Skeletal muscle tissue (tissue), 4 donors: ENCODE measurements around the gene CHSY3. TPM values are rescaled to one million over a fixed set of nuclear protein-coding genes. Genes with fewer than 3 reads are reported as not detected.

ENCODE experiments used
- H3K27ac ChIP-seq: one replicate; pipeline ENCODE4 v1.7.0; 2013; ENCODE audit warnings: mild to moderate bottlenecking, low read depth, low read length, inconsistent platforms
- H3K27me3 ChIP-seq, 3 donors: one replicate each; pipeline ENCODE4 v1.7.0; 2013; ENCODE audit warnings: low read length in 3 of 3; ENCODE audit not compliant: control insufficient read depth in 3 of 3, insufficient read depth in 3 of 3
- H3K36me3 ChIP-seq, 3 donors: one replicate each; pipeline ENCODE4 v1.7.0; 2013; ENCODE audit warnings: low read length in 3 of 3; ENCODE audit not compliant: control insufficient read depth in 3 of 3, insufficient read depth in 3 of 3
- H3K4me1 ChIP-seq, 3 donors: one replicate each; pipeline ENCODE4 v1.7.0; 2013; ENCODE audit warnings: low read length in 3 of 3, mild to moderate bottlenecking in 3 of 3; ENCODE audit not compliant: control insufficient read depth in 3 of 3, insufficient read depth in 3 of 3
- H3K4me3 ChIP-seq, 3 donors: one replicate each; pipeline ENCODE4 v1.7.0; 2013; ENCODE audit warnings: low read length in 3 of 3
- H3K9ac ChIP-seq, 3 donors: one replicate each; pipeline ENCODE4 v1.7.0; 2013; ENCODE audit warnings: low read length in 3 of 3, mild to moderate bottlenecking in 3 of 3, moderate library complexity in 2 of 3, low read depth in 1 of 3
- H3K9me3 ChIP-seq, 3 donors: one replicate each; pipeline ENCODE4 v1.7.0; 2013; ENCODE audit warnings: low read length in 3 of 3; ENCODE audit not compliant: control insufficient read depth in 3 of 3
- total RNA-seq: library from RNA; depleted of rRNA; stranded (reverse); fragments of >200 nt; gene quantifications from one replicate; pipeline ENCODE4 v1.2.3, GENCODE V29; 2014
- donor health status: Osteomylitis.

CHSY3 gene
- total RNA-seq, 1 donor from 2014 or later: 12.5 TPM

- no peaks in the 10 kb centered on the region for H3K27me3 ChIP-seq
- no peak overlapping the region for H3K4me3 ChIP-seq
- H3K36me3 ChIP-seq: no peaks in the 10 kb centered on the region
- H3K4me1 ChIP-seq: no peaks in the 10 kb centered on the region
- H3K9me3 ChIP-seq: no peaks in the 10 kb centered on the region
- H3K9ac ChIP-seq: no peak overlapping the region
- H3K27ac ChIP-seq: no peak overlapping the region
Measured at GRCh38 chr5:130011986-130012385, 107.7 kb downstream of the CHSY3 start.

- no peak overlapping the region for H3K4me3 ChIP-seq
- no peaks in the 10 kb centered on the region for H3K4me1 ChIP-seq
- H3K36me3 ChIP-seq: no peaks in the 10 kb centered on the region
- no peaks in the 10 kb centered on the region for H3K27me3 ChIP-seq
- H3K27ac ChIP-seq: no peak overlapping the region
- H3K9ac ChIP-seq: no peak overlapping the region
- H3K9me3 ChIP-seq: no peaks in the 10 kb centered on the region
Measured at GRCh38 chr5:130017173-130017572, 112.9 kb downstream of the CHSY3 start.

- Histone ChIP-seq H3K4me3 (no peak overlapping the region), H3K27ac (no peak overlapping the region), H3K36me3 (no peaks in the 10 kb centered on the region), H3K27me3 (no peaks in the 10 kb centered on the region), H3K9ac (no peak overlapping the region), H3K9me3 (no peaks in the 10 kb centered on the region), H3K4me1 (no peaks in the 10 kb centered on the region)
Measured at GRCh38 chr5:130018641-130019040, 114.4 kb downstream of the CHSY3 start.

GRCh38 chr5:130021000-130021399 lies 116.7 kb downstream of the CHSY3 start:
- no peak overlapping the region for H3K4me3 ChIP-seq
- no peaks in the 10 kb centered on the region for H3K36me3 ChIP-seq
- H3K9ac ChIP-seq: no peak overlapping the region
- H3K4me1 ChIP-seq: no peaks in the 10 kb centered on the region
- H3K9me3 ChIP-seq: no peaks in the 10 kb centered on the region
- H3K27ac ChIP-seq: no peak overlapping the region
- H3K27me3 ChIP-seq: no peaks in the 10 kb centered on the region

- Histone ChIP-seq H3K27me3 (no peaks in the 10 kb centered on the region), H3K36me3 (no peaks in the 10 kb centered on the region), H3K27ac (no peak overlapping the region), H3K9me3 (no peaks in the 10 kb centered on the region), H3K4me3 (no peak overlapping the region), H3K9ac (no peak overlapping the region), H3K4me1 (no peaks in the 10 kb centered on the region)
Measured at GRCh38 chr5:130021876-130022275, 117.6 kb downstream of the CHSY3 start.

GRCh38 chr5:130023604-130024003 lies 119.3 kb downstream of the CHSY3 start:
- Histone ChIP-seq H3K9ac (no peak overlapping the region), H3K36me3 (no peaks in the 10 kb centered on the region), H3K4me1 (no peaks in the 10 kb centered on the region), H3K4me3 (no peak overlapping the region), H3K27me3 (no peaks in the 10 kb centered on the region), H3K9me3 (no peaks in the 10 kb centered on the region), H3K27ac (peak overlapping the region; percentile 8)

- Histone ChIP-seq H3K9me3 (no peaks in the 10 kb centered on the region), H3K27ac (no peak overlapping the region), H3K4me3 (no peak overlapping the region), H3K27me3 (no peaks in the 10 kb centered on the region), H3K4me1 (no peaks in the 10 kb centered on the region), H3K9ac (no peak overlapping the region), H3K36me3 (no peaks in the 10 kb centered on the region)
Measured at GRCh38 chr5:130024006-130024405, 119.7 kb downstream of the CHSY3 start.

GRCh38 chr5:130025511-130025910 lies 121.2 kb downstream of the CHSY3 start:
- no peak overlapping the region for H3K27ac ChIP-seq
- no peaks in the 10 kb centered on the region for H3K36me3 ChIP-seq
- H3K4me3 ChIP-seq: no peak overlapping the region
- H3K9me3 ChIP-seq: no peaks in the 10 kb centered on the region
- H3K27me3 ChIP-seq: no peaks in the 10 kb centered on the region
- no peak overlapping the region for H3K9ac ChIP-seq
- H3K4me1 ChIP-seq: no peaks in the 10 kb centered on the region

- H3K9me3 ChIP-seq: no peaks in the 10 kb centered on the region
- H3K4me3 ChIP-seq: no peak overlapping the region
- H3K27ac ChIP-seq: no peak overlapping the region
- H3K27me3 ChIP-seq: no peaks in the 10 kb centered on the region
- H3K36me3 ChIP-seq: no peaks in the 10 kb centered on the region
- no peak overlapping the region for H3K9ac ChIP-seq
- H3K4me1 ChIP-seq: no peaks in the 10 kb centered on the region
Measured at GRCh38 chr5:130032807-130033206, 128.5 kb downstream of the CHSY3 start.

GRCh38 chr5:130034566-130035210 lies 130.4 kb downstream of the CHSY3 start:
- H3K9me3 ChIP-seq: no peaks in the 10 kb centered on the region

More at GRCh38 chr5:130034566-130035210, 130.4 kb downstream of the CHSY3 start:
- no peak overlapping the region for H3K27ac ChIP-seq
- H3K9ac ChIP-seq: no peak overlapping the region
- H3K4me3 ChIP-seq: no peak overlapping the region
- H3K36me3 ChIP-seq: no peaks in the 10 kb centered on the region
- no peaks in the 10 kb centered on the region for H3K4me1 ChIP-seq
- H3K27me3 ChIP-seq: no peaks in the 10 kb centered on the region
